GM12801 (cell line): ENCODE measurements around the gene KCTD19.

Experiments used
- TF ChIP-seq, protein P1 (sequence below): IDR thresholded peaks from one replicate; pipeline ENCODE4 v1.5.1; 2011; ENCODE audit warnings: control low read depth; ENCODE audit not compliant: insufficient read length; ENCODE audit errors: extremely low read depth

The KCTD19 gene

DNA sequence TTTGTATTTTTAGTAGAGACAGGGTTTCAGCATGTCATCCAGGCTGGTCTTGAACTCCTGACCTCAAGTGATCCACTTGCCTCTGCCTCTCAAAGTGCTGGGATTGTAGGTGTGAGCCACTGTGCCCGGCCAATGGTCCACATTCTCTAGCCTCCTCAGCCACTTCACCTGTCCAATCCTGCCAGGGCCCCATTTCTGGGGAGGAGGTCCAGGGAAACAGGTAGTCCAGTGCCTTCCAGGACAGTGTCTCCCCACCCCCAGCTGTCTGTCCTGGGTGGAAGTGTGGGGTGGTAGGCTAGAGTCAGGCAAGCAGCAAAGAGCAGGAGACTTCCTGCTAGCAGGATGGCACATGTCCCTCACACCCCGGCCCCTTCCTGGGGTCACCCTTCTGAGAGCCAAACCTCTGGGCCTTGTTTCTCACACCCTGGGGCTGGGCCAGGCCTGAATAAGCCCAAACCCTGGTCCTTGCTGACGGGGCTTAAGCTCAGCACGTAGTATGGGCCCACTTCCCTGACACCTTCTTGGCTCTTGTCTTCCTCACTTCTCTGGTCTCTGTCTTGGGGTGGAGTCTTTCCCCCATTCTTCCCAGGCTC, 84.3 kb downstream of the KCTD19 start:
- TF ChIP-seq, protein P1, sequence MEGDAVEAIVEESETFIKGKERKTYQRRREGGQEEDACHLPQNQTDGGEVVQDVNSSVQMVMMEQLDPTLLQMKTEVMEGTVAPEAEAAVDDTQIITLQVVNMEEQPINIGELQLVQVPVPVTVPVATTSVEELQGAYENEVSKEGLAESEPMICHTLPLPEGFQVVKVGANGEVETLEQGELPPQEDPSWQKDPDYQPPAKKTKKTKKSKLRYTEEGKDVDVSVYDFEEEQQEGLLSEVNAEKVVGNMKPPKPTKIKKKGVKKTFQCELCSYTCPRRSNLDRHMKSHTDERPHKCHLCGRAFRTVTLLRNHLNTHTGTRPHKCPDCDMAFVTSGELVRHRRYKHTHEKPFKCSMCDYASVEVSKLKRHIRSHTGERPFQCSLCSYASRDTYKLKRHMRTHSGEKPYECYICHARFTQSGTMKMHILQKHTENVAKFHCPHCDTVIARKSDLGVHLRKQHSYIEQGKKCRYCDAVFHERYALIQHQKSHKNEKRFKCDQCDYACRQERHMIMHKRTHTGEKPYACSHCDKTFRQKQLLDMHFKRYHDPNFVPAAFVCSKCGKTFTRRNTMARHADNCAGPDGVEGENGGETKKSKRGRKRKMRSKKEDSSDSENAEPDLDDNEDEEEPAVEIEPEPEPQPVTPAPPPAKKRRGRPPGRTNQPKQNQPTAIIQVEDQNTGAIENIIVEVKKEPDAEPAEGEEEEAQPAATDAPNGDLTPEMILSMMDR: no peak

GRCh38 chr16:67241008-67241900, 85.3 kb downstream of the KCTD19 start:
- TF ChIP-seq, protein P1: no peak

DNA sequence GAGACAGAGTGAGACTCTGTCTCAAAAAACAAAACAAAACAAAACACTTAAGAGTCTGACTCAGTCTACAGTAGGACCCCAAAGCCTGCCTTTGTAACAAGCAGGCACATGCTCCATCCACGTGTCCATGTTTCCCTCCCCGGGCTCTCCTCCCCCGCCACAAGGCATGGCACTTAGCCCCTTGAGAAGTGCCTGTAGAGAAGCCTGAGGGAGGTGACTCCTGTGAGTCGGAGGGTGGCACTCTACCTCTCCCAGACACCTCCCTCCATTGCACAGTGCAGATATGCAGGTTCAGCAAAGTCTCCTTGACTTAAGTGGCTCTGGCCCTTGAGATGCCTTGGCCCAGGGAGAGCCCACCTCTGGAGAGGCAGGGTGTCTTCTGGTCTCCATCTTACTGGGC, 86.0 kb downstream of the KCTD19 start:
- TF ChIP-seq, protein P1: no peak
